Measurements from ENCODE around the gene SPAG16. TPM values are rescaled to one million over a fixed set of nuclear protein-coding genes. Genes with fewer than 3 reads are reported as not detected.

SPAG16 gene
- total RNA-seq, 1 experiment from 2014 or later = 13.0 TPM

DNA sequence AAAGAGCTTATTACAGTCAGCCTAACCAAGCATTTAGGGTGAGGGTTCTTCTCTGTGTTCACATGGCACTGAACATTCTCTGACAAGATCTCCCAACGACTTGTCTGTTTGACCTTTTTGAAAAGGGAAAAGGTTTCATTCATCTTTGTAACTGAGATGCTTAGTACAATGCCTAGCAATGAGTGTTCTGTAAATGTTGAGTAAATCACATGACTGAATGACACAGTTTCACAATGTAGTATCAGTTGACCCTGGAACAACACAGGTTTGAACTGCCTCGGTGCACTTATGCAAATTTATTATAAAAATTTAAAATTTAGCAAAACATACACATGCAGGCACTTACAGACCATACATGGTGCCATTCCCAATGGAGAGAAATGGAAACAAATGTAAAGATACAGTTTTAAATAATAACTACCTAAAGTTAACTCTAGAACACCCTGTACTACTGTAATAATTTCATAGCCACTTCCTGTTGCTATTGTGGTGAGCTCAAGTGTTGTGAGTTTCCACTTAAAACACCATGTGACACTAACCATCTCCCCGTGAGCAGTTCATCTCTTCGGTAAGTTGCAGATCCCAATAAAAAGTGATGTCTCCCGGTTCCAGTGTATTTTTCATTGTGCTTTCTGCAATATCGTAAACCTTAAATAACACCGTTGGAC lies 1092.5 kb downstream of the SPAG16 start:
- no peaks in the 10 kb centered on the region for H3K36me3 ChIP-seq (ENCODE audit: control insufficient read depth, insufficient read depth, low read length)
- no peak for DNase-seq (ENCODE audit: low read depth, low spot score)
- intact Hi-C loops (cut with micrococcal nuclease; ENCODE audit: unreplicated experiment) (no loop called here), in situ Hi-C loops (cut with HindIII; ENCODE audit: low pct_unique_long_range_greater_than_20kb, low sequenced_read_pairs) (no loop called here)
- no TSS peak for BruUV-seq (replicated peaks)
- no peak for ATAC-seq
- H3K27me3 ChIP-seq (ENCODE audit: control insufficient read depth, insufficient read depth, low read length) = no peaks in the 10 kb centered on the region
- no peak overlapping the region for H3K27ac ChIP-seq (ENCODE audit: low read length)
- CTCF ChIA-PET = no interaction called here
- POLR2A ChIA-PET = no interaction called here
- TF ChIP-seq TCF7L2 (IDR thresholded peaks at IDR 0.05; ENCODE audit: low read depth, low read length) (no peak), SIN3A (IDR thresholded peaks at IDR 0.05; ENCODE audit: borderline replicate concordance, insufficient read depth, low read depth, low read length) (no peak), POLR2AphosphoS5 (IDR thresholded peaks at IDR 0.05; ENCODE audit: low read depth, low read length) (no peak)
- TF ChIP-seq, protein P1, sequence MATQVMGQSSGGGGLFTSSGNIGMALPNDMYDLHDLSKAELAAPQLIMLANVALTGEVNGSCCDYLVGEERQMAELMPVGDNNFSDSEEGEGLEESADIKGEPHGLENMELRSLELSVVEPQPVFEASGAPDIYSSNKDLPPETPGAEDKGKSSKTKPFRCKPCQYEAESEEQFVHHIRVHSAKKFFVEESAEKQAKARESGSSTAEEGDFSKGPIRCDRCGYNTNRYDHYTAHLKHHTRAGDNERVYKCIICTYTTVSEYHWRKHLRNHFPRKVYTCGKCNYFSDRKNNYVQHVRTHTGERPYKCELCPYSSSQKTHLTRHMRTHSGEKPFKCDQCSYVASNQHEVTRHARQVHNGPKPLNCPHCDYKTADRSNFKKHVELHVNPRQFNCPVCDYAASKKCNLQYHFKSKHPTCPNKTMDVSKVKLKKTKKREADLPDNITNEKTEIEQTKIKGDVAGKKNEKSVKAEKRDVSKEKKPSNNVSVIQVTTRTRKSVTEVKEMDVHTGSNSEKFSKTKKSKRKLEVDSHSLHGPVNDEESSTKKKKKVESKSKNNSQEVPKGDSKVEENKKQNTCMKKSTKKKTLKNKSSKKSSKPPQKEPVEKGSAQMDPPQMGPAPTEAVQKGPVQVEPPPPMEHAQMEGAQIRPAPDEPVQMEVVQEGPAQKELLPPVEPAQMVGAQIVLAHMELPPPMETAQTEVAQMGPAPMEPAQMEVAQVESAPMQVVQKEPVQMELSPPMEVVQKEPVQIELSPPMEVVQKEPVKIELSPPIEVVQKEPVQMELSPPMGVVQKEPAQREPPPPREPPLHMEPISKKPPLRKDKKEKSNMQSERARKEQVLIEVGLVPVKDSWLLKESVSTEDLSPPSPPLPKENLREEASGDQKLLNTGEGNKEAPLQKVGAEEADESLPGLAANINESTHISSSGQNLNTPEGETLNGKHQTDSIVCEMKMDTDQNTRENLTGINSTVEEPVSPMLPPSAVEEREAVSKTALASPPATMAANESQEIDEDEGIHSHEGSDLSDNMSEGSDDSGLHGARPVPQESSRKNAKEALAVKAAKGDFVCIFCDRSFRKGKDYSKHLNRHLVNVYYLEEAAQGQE (IDR thresholded peaks at IDR 0.05; ENCODE audit: insufficient read depth in 1 of 2, low read depth in 2 of 2, low read length in 1 of 2) = no peak
- TF ChIP-seq, protein P2, sequence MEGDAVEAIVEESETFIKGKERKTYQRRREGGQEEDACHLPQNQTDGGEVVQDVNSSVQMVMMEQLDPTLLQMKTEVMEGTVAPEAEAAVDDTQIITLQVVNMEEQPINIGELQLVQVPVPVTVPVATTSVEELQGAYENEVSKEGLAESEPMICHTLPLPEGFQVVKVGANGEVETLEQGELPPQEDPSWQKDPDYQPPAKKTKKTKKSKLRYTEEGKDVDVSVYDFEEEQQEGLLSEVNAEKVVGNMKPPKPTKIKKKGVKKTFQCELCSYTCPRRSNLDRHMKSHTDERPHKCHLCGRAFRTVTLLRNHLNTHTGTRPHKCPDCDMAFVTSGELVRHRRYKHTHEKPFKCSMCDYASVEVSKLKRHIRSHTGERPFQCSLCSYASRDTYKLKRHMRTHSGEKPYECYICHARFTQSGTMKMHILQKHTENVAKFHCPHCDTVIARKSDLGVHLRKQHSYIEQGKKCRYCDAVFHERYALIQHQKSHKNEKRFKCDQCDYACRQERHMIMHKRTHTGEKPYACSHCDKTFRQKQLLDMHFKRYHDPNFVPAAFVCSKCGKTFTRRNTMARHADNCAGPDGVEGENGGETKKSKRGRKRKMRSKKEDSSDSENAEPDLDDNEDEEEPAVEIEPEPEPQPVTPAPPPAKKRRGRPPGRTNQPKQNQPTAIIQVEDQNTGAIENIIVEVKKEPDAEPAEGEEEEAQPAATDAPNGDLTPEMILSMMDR (IDR thresholded peaks at IDR 0.05) = no peak
- no peaks in the 10 kb centered on the region for H3K4me1 ChIP-seq (ENCODE audit: control insufficient read depth, insufficient read depth, low read length)
- H3K9me3 ChIP-seq (ENCODE audit: control insufficient read depth, insufficient read depth, low read depth, low read length) = no peaks in the 10 kb centered on the region
- H3K4me3 ChIP-seq (ENCODE audit: low read depth in 2 of 2, low read length in 2 of 2) = no peak overlapping the region

DNA sequence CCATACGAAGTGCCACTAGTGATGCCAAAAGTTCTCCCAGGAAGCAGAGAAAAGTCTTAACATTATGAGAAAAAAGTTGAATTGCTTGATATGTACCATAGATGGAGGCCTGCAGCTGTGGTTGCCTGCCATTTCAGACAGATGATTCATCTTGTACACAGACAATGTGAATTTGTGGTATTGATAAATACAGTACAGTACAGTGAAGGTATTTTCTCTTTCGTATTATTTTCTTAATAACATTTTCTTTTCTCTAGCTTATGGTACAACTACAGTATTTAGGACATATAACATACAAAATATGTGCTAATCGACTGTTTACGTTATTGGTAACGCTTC lies 1093.0 kb downstream of the SPAG16 start:
- Histone ChIP-seq H3K27me3 (ENCODE audit: control insufficient read depth, insufficient read depth, low read length) (no peaks in the 10 kb centered on the region), H3K27ac (ENCODE audit: low read length) (no peak overlapping the region), H3K4me3 (ENCODE audit: low read depth in 2 of 2, low read length in 2 of 2) (no peak overlapping the region), H3K36me3 (ENCODE audit: control insufficient read depth, insufficient read depth, low read length) (no peaks in the 10 kb centered on the region), H3K4me1 (ENCODE audit: control insufficient read depth, insufficient read depth, low read length) (no peaks in the 10 kb centered on the region), H3K9me3 (ENCODE audit: control insufficient read depth, insufficient read depth, low read depth, low read length) (no peaks in the 10 kb centered on the region)
- intact Hi-C loops (cut with micrococcal nuclease; ENCODE audit: unreplicated experiment) (no loop called here), in situ Hi-C loops (cut with HindIII; ENCODE audit: low pct_unique_long_range_greater_than_20kb, low sequenced_read_pairs) (no loop called here)
- POLR2A ChIA-PET = no interaction called here
- no peak for TF ChIP-seq TCF7L2 (IDR thresholded peaks at IDR 0.05; ENCODE audit: low read depth, low read length)
- TF ChIP-seq, protein P2 (IDR thresholded peaks at IDR 0.05) = no peak
- TF ChIP-seq SIN3A (IDR thresholded peaks at IDR 0.05; ENCODE audit: borderline replicate concordance, insufficient read depth, low read depth, low read length) = no peak
- no peak for TF ChIP-seq POLR2AphosphoS5 (IDR thresholded peaks at IDR 0.05; ENCODE audit: low read depth, low read length)
- TF ChIP-seq, protein P1 (IDR thresholded peaks at IDR 0.05; ENCODE audit: insufficient read depth in 1 of 2, low read depth in 2 of 2, low read length in 1 of 2) = no peak
- no TSS peak for BruUV-seq (replicated peaks)
- no peak for DNase-seq (ENCODE audit: low read depth, low spot score)
- CTCF ChIA-PET = no interaction called here
- no peak for ATAC-seq

Data from Panc1 (cell line).